ENCODE data around the gene ZNF331. TPM values are rescaled to one million over a fixed set of nuclear protein-coding genes. Genes with fewer than 3 reads are reported as not detected.

Gene ZNF331
- total RNA-seq, 4 donors from 2014 or later = 6.8 to 35.5 (median 11.9) TPM

GRCh38 chr19:53506728-53507127, 31.2 kb upstream of the ZNF331 start:
- TF ChIP-seq POLR2A (IDR thresholded peaks at IDR 0.05) = no peak
- TF ChIP-seq CTCF (IDR thresholded peaks at IDR 0.05) = no peak
- Histone ChIP-seq H3K4me1 (no peaks in the 10 kb centered on the region), H3K27me3 (no peaks in the 10 kb centered on the region), H3K9me3 (no peaks in the 10 kb centered on the region), H3K36me3 (no peaks in the 10 kb centered on the region), H3K4me3 (no peak overlapping the region), H3K27ac (no peak overlapping the region)
- DNase-seq = no peak

- Histone ChIP-seq H3K4me1 (no peaks in the 10 kb centered on the region), H3K4me3 (no peak overlapping the region), H3K27me3 (no peaks in the 10 kb centered on the region), H3K27ac (no peak overlapping the region), H3K36me3 (no peaks in the 10 kb centered on the region), H3K9me3 (no peaks in the 10 kb centered on the region)
- no peak for DNase-seq
- TF ChIP-seq CTCF (IDR thresholded peaks at IDR 0.05) = no peak
These were observed 30.2 kb upstream of the ZNF331 start for GRCh38 chr19:53507523-53508442.

GRCh38 chr19:53509443-53509842, 28.5 kb upstream of the ZNF331 start:
- no peaks in the 10 kb centered on the region for H3K36me3 ChIP-seq
- TF ChIP-seq CTCF (IDR thresholded peaks at IDR 0.05) (no peak), POLR2A (IDR thresholded peaks at IDR 0.05) (no peak)
- no peak overlapping the region for H3K27ac ChIP-seq
- no peak for DNase-seq
- no peak overlapping the region for H3K4me3 ChIP-seq
- H3K27me3 ChIP-seq = no peaks in the 10 kb centered on the region
- H3K9me3 ChIP-seq = no peaks in the 10 kb centered on the region
- no peaks in the 10 kb centered on the region for H3K4me1 ChIP-seq

GRCh38 chr19:53509845-53510244, 28.1 kb upstream of the ZNF331 start:
- Histone ChIP-seq H3K27me3 (no peaks in the 10 kb centered on the region), H3K4me1 (no peaks in the 10 kb centered on the region), H3K9me3 (no peaks in the 10 kb centered on the region), H3K4me3 (no peak overlapping the region), H3K36me3 (no peaks in the 10 kb centered on the region), H3K27ac (no peak overlapping the region)
- no peak for TF ChIP-seq CTCF (IDR thresholded peaks at IDR 0.05)
- TF ChIP-seq POLR2A (IDR thresholded peaks at IDR 0.05) = no peak
- DNase-seq = no peak

- Histone ChIP-seq H3K36me3 (no peaks in the 10 kb centered on the region), H3K27me3 (no peaks in the 10 kb centered on the region), H3K27ac (no peak overlapping the region), H3K4me3 (no peak overlapping the region), H3K9me3 (no peaks in the 10 kb centered on the region), H3K4me1 (no peaks in the 10 kb centered on the region)
- DNase-seq = no peak
- no peak for TF ChIP-seq POLR2A (IDR thresholded peaks at IDR 0.05)
- TF ChIP-seq CTCF (IDR thresholded peaks at IDR 0.05) = no peak
These were observed 26.6 kb upstream of the ZNF331 start for GRCh38 chr19:53511357-53511756.
